ENCODE results near the gene GJA1. TPM values are rescaled to one million over a fixed set of nuclear protein-coding genes. Genes with fewer than 3 reads are reported as not detected.

The GJA1 gene
- total RNA-seq, 4 donors from 2014 or later = 134 to 468 (median 297) TPM

DNA sequence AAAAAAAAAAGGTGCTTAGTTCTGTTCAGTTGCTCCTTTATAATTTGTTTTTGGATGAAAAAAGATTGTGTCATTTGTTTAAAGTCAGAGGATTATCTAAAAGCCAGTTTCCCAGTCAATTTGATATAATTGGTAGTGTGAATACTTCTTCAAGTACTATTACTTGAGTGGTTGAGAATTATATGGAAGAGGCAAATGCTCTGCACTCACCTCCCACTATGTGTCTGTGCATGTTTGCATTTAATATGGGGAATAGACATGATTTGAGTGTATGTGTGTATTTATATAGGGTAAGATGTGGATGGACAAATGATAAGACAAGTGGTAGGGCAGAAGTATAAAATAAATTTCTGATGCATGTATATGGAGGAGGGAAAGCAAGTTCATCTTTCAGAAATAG lies 15.8 kb downstream of the GJA1 start:
- H3K27ac ChIP-seq = no peak overlapping the region
- no peak for TF ChIP-seq POLR2A (IDR thresholded peaks at IDR 0.05)
- no peak for TF ChIP-seq POLR2AphosphoS5 (IDR thresholded peaks at IDR 0.05)
- TF ChIP-seq, protein P1, sequence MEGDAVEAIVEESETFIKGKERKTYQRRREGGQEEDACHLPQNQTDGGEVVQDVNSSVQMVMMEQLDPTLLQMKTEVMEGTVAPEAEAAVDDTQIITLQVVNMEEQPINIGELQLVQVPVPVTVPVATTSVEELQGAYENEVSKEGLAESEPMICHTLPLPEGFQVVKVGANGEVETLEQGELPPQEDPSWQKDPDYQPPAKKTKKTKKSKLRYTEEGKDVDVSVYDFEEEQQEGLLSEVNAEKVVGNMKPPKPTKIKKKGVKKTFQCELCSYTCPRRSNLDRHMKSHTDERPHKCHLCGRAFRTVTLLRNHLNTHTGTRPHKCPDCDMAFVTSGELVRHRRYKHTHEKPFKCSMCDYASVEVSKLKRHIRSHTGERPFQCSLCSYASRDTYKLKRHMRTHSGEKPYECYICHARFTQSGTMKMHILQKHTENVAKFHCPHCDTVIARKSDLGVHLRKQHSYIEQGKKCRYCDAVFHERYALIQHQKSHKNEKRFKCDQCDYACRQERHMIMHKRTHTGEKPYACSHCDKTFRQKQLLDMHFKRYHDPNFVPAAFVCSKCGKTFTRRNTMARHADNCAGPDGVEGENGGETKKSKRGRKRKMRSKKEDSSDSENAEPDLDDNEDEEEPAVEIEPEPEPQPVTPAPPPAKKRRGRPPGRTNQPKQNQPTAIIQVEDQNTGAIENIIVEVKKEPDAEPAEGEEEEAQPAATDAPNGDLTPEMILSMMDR (IDR thresholded peaks at IDR 0.05) = no peak
- no peak for TF ChIP-seq EP300 (IDR thresholded peaks at IDR 0.05)
- H3K9me3 ChIP-seq = no peaks in the 10 kb centered on the region
- no peak overlapping the region for H3K4me3 ChIP-seq
- H3K36me3 ChIP-seq = peaks cover 0 to 47% of the 10 kb centered on the region in 2 donors
- H3K27me3 ChIP-seq = no peaks in the 10 kb centered on the region
- H3K4me1 ChIP-seq = peaks cover 0 to 27% (median 0%) of the 10 kb centered on the region in 3 donors
- no peak for ATAC-seq

DNA sequence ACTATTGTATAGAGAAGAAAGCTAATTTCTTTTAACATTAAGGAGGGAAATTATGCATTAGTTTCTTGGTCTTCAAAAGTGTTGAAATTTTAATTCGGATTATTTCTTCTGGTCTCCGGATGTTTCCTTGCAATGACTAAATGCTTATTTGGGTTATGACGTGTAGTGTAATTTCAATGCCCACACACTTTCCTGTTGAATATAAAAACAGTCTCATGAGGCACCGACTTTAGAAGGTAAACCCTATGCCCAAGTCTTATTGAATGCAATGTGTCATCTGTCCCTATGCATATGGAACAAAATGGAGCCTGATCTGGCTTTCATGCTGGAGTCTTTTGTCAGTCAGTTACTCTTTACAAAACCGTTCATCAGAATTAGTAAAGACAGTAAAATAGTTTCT lies 17.7 kb downstream of the GJA1 start:
- H3K4me3 ChIP-seq = no peak overlapping the region
- TF ChIP-seq EP300 (IDR thresholded peaks at IDR 0.05) (no peak), POLR2AphosphoS5 (IDR thresholded peaks at IDR 0.05) (no peak), POLR2A (IDR thresholded peaks at IDR 0.05) (no peak)
- TF ChIP-seq, protein P1 (IDR thresholded peaks at IDR 0.05) = no peak
- 82 to 90% methylated on average over 5 of the region's 5 CpGs for WGBS, 2 donors (ENCODE audit: low coverage in 1 of 2)
- no peaks in the 10 kb centered on the region for H3K9me3 ChIP-seq
- H3K36me3 ChIP-seq = peaks cover 0 to 27% of the 10 kb centered on the region in 2 donors
- no peaks in the 10 kb centered on the region for H3K27me3 ChIP-seq
- H3K27ac ChIP-seq = no peak overlapping the region
- ATAC-seq = no peak
- peaks cover 0 to 26% (median 0%) of the 10 kb centered on the region in 3 donors for H3K4me1 ChIP-seq

DNA sequence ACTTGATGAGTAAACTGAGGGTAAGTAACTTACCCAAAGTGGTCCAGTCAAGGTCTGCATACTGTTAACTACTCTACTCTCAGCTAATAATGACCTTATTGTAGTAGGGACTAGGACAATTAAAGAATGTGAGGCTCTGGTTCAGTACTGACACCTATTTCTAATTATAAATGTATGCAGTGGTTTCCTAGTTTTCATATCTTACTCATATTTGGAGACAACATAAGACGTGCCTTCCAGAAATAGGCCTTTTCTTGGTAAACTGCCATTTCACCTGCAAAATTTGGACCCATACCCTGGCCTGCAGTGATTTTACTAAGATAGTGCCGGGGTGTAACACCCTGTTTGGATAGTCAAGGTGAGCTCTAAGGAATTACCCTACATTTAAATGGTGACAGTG lies 24.7 kb downstream of the GJA1 start:
- no peak for ATAC-seq
- Histone ChIP-seq H3K36me3 (no peaks in the 10 kb centered on the region), H3K4me1 (peaks cover 0 to 13% (median 0%) of the 10 kb centered on the region in 3 donors), H3K27ac (no peak overlapping the region), H3K9me3 (no peaks in the 10 kb centered on the region), H3K27me3 (no peaks in the 10 kb centered on the region), H3K4me3 (no peak overlapping the region)
- 26 to 60% methylated on average over 2 of the region's 2 CpGs for WGBS, 2 donors (ENCODE audit: low coverage in 1 of 2)
- TF ChIP-seq POLR2A (IDR thresholded peaks at IDR 0.05) (no peak), POLR2AphosphoS5 (IDR thresholded peaks at IDR 0.05) (no peak), EP300 (IDR thresholded peaks at IDR 0.05) (no peak)
- TF ChIP-seq, protein P1 (IDR thresholded peaks at IDR 0.05) = no peak

DNA sequence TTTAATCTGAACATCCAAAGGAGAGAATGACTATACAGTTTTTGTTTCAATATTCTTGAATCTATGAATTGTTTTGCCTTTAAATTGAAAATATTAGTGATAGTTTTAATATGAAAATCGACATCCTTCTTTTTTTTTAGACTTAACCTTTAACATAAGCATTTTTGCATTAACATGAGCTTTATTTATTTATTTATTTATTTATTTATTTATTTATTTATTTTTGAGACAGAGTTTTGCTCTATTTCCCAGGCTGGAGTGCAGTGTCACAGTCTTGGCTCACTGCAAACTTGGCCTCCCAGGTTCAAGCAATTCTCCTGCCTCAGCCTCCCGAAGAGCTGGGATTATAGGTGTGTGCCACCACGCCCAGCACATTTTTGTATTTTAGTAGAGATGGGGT lies 27.6 kb downstream of the GJA1 start:
- H3K9me3 ChIP-seq = no peaks in the 10 kb centered on the region
- WGBS, 2 donors (ENCODE audit: low coverage in 1 of 2) = 86 to 100% methylated on average over 2 to 3 of the region's 3 CpGs
- ATAC-seq = no peak
- no peak overlapping the region for H3K4me3 ChIP-seq
- H3K27ac ChIP-seq = no peak overlapping the region
- peaks cover 0 to 2% (median 0%) of the 10 kb centered on the region in 3 donors for H3K4me1 ChIP-seq
- H3K27me3 ChIP-seq = no peaks in the 10 kb centered on the region
- H3K36me3 ChIP-seq = no peaks in the 10 kb centered on the region
- TF ChIP-seq EP300 (IDR thresholded peaks at IDR 0.05) (no peak), POLR2AphosphoS5 (IDR thresholded peaks at IDR 0.05) (no peak), POLR2A (IDR thresholded peaks at IDR 0.05) (no peak)
- TF ChIP-seq, protein P1 (IDR thresholded peaks at IDR 0.05) = no peak

DNA sequence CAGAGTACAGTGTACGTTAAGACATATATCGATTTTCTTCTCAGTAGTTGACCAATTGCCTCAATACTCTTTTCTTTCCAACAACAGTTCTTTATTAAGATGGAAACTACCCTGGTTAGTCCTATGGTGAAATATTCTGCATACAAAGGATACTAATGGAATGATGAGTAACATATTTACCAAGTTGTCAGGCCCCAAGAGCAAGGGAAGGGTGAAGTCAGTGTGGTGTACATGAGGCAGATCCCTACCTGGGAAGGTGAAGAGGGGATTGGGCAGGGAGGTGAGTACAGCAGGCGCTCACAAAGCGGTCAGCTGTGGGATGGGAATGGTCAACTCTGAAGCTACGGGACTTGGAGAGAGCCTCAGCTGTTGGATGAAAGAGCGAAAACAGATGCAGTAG lies 29.7 kb downstream of the GJA1 start:
- H3K27me3 ChIP-seq = no peaks in the 10 kb centered on the region
- 94% methylated on average over 6 of the region's 6 CpGs for WGBS, 2 donors (ENCODE audit: low coverage in 1 of 2)
- TF ChIP-seq, protein P1 (IDR thresholded peaks at IDR 0.05) = no peak
- no peak overlapping the region for H3K27ac ChIP-seq
- ATAC-seq = no peak
- H3K36me3 ChIP-seq = no peaks in the 10 kb centered on the region
- no peaks in the 10 kb centered on the region for H3K9me3 ChIP-seq
- H3K4me1 ChIP-seq = no peaks in the 10 kb centered on the region
- H3K4me3 ChIP-seq = no peak overlapping the region
